HG02884 (cell line): Measurements from ENCODE around the gene MYBL2.

Experiments used
- ATAC-seq: cut with Tn5 transposase; IDR thresholded peaks from one replicate; pipeline ENCODE4 v1.9.1; 2021; ENCODE audit warnings: mild to moderate bottlenecking, moderate library complexity; ENCODE audit not compliant: unreplicated experiment

MYBL2 gene

GRCh38 chr20:43721429-43722152 lies 54.7 kb downstream of the MYBL2 start:
- ATAC-seq: no peak

GRCh38 chr20:43722153-43722505 lies 55.2 kb downstream of the MYBL2 start:
- no peak for ATAC-seq

- no peak for ATAC-seq
These were observed 56.3 kb downstream of the MYBL2 start for GRCh38 chr20:43723186-43723585.

- ATAC-seq: no peak
These were observed 56.8 kb downstream of the MYBL2 start for GRCh38 chr20:43723735-43724134.

- ATAC-seq: no peak
These were observed 57.5 kb downstream of the MYBL2 start for GRCh38 chr20:43724383-43724782.

- no peak for ATAC-seq
These were observed 58.8 kb downstream of the MYBL2 start for GRCh38 chr20:43725666-43726065.

GRCh38 chr20:43726333-43726732 lies 59.4 kb downstream of the MYBL2 start:
- no peak for ATAC-seq

- ATAC-seq: no peak
These were observed 60.0 kb downstream of the MYBL2 start, which contains the start of gene GTSF1L for GRCh38 chr20:43726811-43727338. TSS of gene GTSF1L (minus strand) at chr20:43727002. CDS start at chr20:43726694, 308 bp downstream.

- no peak for ATAC-seq
These were observed 61.2 kb downstream of the MYBL2 start for GRCh38 chr20:43727980-43728590.

GRCh38 chr20:43728686-43729255 lies 61.9 kb downstream of the MYBL2 start:
- ATAC-seq: no peak

- ATAC-seq: no peak
These were observed 64.6 kb downstream of the MYBL2 start for GRCh38 chr20:43731469-43731868.

- ATAC-seq: no peak
These were observed 65.0 kb downstream of the MYBL2 start for GRCh38 chr20:43731927-43732326.

- ATAC-seq: peak; percentile 84
These were observed 69.8 kb downstream of the MYBL2 start for GRCh38 chr20:43736588-43737158.

GRCh38 chr20:43737925-43738324 lies 71.0 kb downstream of the MYBL2 start:
- no peak for ATAC-seq

- ATAC-seq: no peak
These were observed 72.3 kb downstream of the MYBL2 start for GRCh38 chr20:43739148-43739749.

GRCh38 chr20:43740642-43741041 lies 73.7 kb downstream of the MYBL2 start:
- ATAC-seq: no peak

GRCh38 chr20:43744151-43744611 lies 77.3 kb downstream of the MYBL2 start:
- no peak for ATAC-seq

GRCh38 chr20:43744966-43745730 lies 78.2 kb downstream of the MYBL2 start:
- no peak for ATAC-seq

- no peak for ATAC-seq
These were observed 79.6 kb downstream of the MYBL2 start for GRCh38 chr20:43746344-43747137.

GRCh38 chr20:43748274-43748673 lies 81.4 kb downstream of the MYBL2 start:
- ATAC-seq: no peak
